Bone marrow (tissue), 2 donors: Measurements from ENCODE around the gene CTNNBL1.
A peak's percentile ranks its signal among the peaks of the same experiment; 100 is the strongest.
"Not testable (repeated sequence)": the region's sequence is repeated elsewhere in the genome, so short reads cannot be mapped to it uniquely, and the experiment has no call there.

Experiments used
- DNase-seq, 2 donors: peaks; one replicate each; lab custom pipeline; 2025; lab: John Stamatoyannopoulos, UW

CTNNBL1 gene

DNA sequence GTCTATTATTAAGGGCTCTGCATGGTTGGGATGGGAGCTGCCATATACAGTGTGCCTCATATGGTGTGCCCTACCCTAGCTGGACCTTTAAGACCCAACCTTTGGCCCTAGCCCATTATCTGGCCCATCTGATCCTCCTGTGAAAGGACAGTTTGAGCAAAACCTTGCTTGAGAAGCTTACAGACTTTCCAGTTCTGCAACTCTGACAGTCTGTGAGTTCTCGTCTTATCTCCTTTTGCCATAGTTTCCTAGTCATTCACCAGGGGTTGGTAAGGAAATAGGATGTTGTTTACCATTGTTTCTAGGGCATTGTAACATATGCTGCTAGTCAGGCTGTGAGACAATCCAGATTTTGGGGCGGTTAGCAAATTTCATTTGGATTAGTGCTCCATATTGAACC lies 17.2 kb downstream of the CTNNBL1 start:
- no peak for DNase-seq

DNA sequence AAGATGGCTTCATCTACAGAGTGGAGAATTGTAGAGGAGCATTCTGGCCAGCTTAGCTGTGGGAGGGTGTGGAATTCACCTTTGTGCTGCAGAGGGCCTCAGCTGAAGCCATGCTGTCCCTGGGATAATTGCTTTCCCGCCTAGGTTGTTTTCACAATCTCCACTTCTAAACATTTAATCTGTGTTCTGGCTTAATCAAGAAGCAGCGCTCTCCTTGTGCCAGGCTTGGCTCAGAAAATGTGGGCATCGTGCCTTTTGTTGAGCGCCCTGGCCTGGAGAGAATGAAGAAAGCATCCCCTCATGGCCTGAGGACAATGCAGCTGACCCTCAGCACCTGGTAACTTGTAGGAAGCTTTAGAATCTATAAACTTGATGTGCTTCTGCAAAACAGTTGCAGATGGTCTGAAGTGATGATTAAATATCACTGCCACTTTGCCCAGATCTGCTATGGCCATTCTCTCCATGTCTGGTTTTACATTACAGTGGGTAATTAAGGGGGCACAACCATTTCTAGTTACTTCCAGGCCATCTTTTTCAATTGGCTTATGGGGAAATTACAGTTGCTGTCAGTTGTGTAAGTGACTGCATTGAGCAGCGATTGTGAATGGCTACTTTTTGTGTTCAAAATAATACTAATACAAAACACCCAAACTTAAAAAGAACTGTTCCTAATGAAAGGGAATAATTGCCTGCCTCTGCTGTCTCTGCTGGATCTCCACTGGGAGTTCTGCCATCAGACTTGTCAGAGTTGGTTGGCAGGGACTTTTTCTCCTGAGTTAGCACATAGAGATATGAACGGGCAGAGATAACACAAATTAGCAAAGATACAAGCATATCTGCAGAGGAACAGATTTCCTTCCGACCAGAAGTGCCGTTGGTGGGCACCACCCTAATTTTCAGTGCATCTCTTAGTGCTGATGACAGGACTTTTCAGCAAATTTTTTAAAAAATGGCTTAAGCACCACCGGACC lies 18.4 kb downstream of the CTNNBL1 start:
- DNase-seq, result no peak

DNA sequence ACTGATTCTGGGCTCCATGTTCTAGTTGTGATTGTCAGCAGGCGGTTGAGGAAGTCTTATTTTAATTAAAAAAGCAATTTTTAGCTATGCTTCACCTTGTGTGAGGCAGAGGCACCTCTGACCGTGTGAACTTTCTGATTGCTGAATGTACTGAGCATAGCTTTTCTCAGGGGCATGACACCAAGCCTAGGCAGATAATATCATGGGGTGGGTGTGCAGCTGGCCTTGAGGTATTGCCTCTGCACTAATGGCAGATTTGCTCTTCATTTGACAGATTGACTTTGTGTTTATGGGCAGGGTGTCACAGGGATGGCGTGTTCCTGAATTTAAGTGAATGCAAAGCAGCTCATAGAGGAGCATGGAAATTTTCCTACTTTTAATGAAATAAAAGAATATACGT lies 19.6 kb downstream of the CTNNBL1 start:
- no peak for DNase-seq

- peak in 1 of 2 donors; percentile 82 for DNase-seq
Observed at GRCh38 chr20:37714978-37715672, 21.3 kb downstream of the CTNNBL1 start.

DNA sequence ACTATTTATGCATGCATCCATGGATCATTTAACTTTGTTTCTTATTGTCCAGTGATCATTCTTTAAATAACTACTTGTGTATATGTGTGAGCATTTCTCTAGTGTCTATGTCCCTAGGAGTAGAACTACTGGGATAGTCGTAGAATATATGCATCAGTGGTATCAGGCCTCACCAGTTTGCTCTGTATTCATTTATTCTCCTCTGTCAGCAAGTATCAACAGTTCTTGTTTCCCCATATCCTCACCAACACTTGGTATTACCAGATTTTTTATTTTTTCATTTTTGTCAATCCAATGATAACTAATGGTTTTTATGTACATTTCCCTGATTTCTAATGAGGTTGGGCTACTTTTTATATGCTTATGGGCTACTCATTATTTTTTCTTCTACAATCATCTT lies 27.9 kb downstream of the CTNNBL1 start:
- no peak for DNase-seq

DNA sequence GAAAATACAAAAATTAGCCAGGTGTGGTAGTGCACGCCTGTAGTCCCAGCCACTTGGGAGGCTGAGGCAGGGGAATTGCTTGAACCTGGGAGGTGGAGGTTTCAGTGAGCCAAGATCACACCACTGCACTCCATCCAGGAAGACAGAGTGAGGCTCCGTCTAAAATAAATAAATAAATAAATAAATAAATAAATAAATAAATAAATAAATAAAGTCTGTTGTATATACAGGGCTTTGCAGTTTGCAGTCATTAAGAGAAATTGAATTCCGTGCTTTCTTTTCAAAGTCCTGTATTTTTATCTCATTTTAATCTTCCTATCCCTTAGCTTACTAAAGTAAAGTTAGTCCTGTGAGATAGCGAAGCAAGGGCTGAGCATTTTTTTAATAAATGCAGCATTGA lies 28.5 kb downstream of the CTNNBL1 start:
- not testable (repeated sequence) for DNase-seq

DNA sequence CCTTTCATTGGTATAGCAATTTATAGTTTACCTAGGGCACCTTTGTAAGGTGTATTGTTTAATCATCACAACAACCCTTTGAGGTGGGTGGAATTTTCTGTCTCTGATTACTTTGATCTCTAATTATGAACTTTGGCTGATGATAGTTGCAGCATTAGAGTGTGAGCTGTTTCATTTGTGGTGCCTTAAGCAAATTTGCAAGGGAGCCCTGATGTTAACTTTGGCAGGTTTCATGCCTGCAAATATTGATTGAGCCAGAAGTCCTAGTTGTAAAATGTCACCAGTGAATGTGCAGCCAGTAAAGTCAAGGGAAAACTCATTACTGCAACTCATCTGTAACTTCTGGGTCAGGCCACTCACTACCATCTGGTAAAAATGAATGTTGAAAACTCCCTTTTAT lies 29.8 kb downstream of the CTNNBL1 start:
- DNase-seq, result no peak

DNA sequence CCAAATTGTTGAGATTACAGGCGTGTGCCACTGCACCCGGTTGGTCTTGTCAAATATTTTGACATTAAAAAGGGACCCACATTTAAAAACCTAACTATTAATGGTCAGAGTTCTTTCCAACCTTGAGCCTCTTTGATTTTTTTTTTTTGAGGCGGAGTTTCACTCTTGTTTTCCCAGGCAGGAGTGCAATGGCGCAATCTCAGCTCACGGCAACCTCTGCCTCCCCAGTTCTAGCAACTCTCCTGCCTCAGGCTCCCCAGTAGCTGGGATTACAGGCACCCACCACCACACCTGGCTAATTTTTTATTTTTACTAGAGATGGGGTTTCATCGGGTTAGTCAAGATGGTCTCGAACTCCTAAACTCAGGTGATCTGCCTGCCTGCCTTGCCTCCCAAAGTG lies 31.3 kb downstream of the CTNNBL1 start:
- DNase-seq, result no peak

DNA sequence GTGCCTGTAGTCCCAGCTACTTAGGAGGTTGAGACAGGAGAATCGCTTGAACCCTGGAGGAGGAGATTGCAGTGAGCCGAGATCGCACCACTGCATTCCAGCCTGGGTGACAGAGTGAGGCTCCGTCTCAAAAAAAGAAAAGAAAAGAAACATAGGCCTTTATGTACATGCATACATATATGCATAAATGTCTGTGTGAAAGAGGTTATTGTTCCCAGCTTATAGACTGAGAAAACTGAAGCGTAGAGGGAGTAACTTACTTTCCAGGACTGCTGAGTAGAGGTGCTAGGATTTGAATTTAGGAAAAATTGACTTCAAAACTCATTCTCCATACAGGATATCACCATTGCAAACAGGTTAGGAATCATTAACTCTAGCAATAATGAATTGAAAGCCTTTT lies 32.0 kb downstream of the CTNNBL1 start:
- DNase-seq, result no peak

DNA sequence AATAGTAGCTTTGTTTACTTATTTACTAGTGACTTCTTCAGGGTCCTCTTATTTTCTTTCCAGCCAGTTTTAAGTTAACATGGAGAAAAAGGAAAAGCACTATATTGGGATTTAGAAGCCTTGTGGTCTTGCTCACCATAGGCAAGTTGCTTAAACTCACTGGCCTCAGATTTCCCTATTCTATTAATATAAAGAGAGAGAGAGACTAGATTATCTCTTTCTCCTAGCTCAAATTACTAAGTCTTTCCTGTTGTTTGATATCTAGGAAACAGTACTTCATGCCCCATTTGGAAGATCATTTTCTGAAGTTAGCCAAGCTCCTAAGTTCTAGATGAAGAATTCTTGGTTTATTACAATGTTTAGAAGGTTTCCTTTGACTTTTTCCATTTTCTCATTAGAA lies 32.5 kb downstream of the CTNNBL1 start:
- DNase-seq, result no peak

GRCh38 chr20:37726971-37727956 lies 33.4 kb downstream of the CTNNBL1 start:
- no peak for DNase-seq

- DNase-seq, result no peak
Observed at GRCh38 chr20:37727957-37728634, 34.3 kb downstream of the CTNNBL1 start.

GRCh38 chr20:37728635-37728983 lies 34.8 kb downstream of the CTNNBL1 start:
- no peak for DNase-seq

DNA sequence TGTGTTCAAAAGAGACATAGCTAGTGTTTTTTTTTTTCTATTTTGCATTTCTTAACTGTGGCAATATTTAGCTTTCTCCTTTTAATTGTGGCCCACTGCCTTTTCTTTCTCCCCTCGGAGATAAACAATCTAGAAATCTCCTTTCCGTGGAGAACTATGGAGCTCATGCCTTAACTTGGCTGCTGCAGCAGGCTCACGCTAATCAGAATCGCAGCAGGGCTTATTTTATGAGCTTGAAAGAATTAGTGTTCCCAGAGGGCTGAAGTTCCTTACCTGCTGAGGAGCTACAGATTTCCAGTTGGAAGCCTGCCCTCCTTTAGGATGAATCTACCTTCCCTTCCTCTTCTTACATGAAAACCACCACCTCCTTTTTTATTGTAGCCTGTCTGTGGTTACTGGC lies 35.6 kb downstream of the CTNNBL1 start:
- DNase-seq, result no peak

DNA sequence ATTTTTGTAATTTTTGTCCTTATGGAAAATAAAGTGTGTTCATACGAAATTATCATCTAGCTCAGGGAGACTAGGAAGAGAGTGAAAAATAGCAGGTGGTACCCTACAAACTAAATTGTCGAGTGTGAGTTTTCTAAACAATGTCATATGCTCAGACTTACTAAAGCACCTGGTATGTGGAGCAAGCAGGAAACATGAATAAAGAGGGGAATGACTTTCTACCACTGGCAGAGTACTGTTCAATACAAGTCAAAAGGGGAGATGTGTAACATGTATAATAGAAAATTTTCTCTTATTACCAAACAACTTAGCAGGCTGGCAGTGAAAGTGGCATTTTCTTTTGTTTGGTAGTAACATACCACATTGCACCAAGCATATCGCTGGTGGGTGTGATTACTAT lies 36.1 kb downstream of the CTNNBL1 start:
- no peak for DNase-seq

GRCh38 chr20:37733416-37733815 lies 39.6 kb downstream of the CTNNBL1 start:
- DNase-seq, result no peak

- no peak for DNase-seq
Observed at GRCh38 chr20:37734228-37734985, 40.6 kb downstream of the CTNNBL1 start.

GRCh38 chr20:37735541-37735940 lies 41.7 kb downstream of the CTNNBL1 start:
- no peak for DNase-seq

DNA sequence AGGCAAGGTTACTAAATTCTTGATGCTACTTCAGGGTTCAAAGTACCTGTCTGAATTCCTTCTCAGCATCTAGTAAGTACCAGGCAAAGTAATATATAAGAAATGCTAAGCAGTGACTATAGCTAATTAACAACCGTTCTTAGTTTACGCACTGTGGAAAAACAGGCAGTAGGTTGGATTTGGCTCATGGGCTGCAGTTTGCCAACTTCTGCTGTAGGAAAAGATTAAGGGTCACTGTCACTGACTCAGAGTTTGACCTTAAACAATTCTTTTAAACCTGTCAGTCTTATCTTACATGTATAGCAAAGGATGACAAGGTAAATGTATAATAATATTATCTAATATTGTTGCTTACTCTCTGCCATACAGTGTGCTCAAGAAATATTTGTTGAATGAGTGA lies 42.3 kb downstream of the CTNNBL1 start:
- DNase-seq, result no peak

- no peak for DNase-seq
Observed at GRCh38 chr20:37737826-37738420, 44.1 kb downstream of the CTNNBL1 start.
